ENCODE results near the gene CCDC170.

GRCh38 chr6:151637814-151638213, 144.0 kb downstream of the CCDC170 start:
- TF ChIP-seq POLR2A (IDR thresholded peaks at IDR 0.05) (no peak), CTCF (IDR thresholded peaks at IDR 0.05) (no peak)
